Left lung (tissue), 10 donors: ENCODE results near the gene DNTT. TPM values are rescaled to one million over a fixed set of nuclear protein-coding genes. Genes with fewer than 3 reads are reported as not detected.

Source experiments
- ATAC-seq: fragments of 200-7000 bp; cut with Tn5 transposase; one replicate; pipeline ENCODE4 v1.9.1; 2020; ENCODE audit warnings: moderate library complexity
- DNase-seq, 4 donors: peaks; one replicate each; pipeline ENCODE4 v3.0.0-alpha.2; 2013 to 2020
- H3K27ac ChIP-seq, 2 donors: fragments of 200-600 bp; sonication (generic) in 1 of 2; one replicate each; pipeline versions ENCODE4 v1.5.0 to v1.8.0; 2020 to 2021
- H3K27me3 ChIP-seq, 2 donors: fragments of 200-600 bp; sonication (generic) in 1 of 2; one replicate each; pipeline versions ENCODE4 v1.5.0 to v1.8.0; 2020 to 2021
- H3K36me3 ChIP-seq, 2 donors: fragments of 200-600 bp; sonication (generic) in 1 of 2; one replicate each; pipeline versions ENCODE4 v1.5.0 to v1.8.0; 2020 to 2021
- H3K4me1 ChIP-seq, 2 donors: fragments of 200-600 bp; one replicate each; pipeline ENCODE4 v1.8.0; 2021
- H3K4me3 ChIP-seq, 2 donors: fragments of 200-600 bp; sonication (generic) in 1 of 2; one replicate each; pipeline versions ENCODE4 v1.5.0 to v1.8.0; 2020 to 2021; ENCODE audit warnings: mild to moderate bottlenecking in 1 of 2
- H3K9me3 ChIP-seq, 2 donors: fragments of 200-600 bp; sonication (generic) in 1 of 2; one replicate each; pipeline versions ENCODE4 v1.5.0 to v1.8.0; 2020 to 2021
- intact Hi-C, 2 donors: fragments of 100-400 bp; cut with DNase I; formaldehyde crosslinking; loops; one replicate each; pipeline versions ENCODE4 v1.11.2 to v1.14.2; 2022
- polyA plus RNA-seq, 6 donors: library from polyadenylated mRNA; unstranded; fragments of 120-200 nt; gene quantifications; one replicate each; pipeline ENCODE4 v1.2.1, GENCODE V29; 2013; ENCODE audit not compliant: insufficient read length in 6 of 6
- total RNA-seq, 2 donors: library from RNA; stranded (reverse); fragmentation: NEBNext Ultra II Directional; extraction: Animal tissue kit (Norgen Biotek cat#: 25700); gene quantifications; one replicate each; pipeline ENCODE4 v1.2.1, GENCODE V29; 2021
- TF ChIP-seq, protein P1 (sequence below), 2 donors: fragments of 200-600 bp; sonication (generic) in 1 of 2; IDR thresholded peaks; one replicate each; pipeline versions ENCODE4 v1.5.0 to v1.8.0; 2021; ENCODE audit warnings: antibody characterized with exemption in 2 of 2
- donor health status: DM: no; HTN: yes; CAD: no.
- donor health status: DM: no; HTN: no; CAD: no.

DNTT gene
- total and polyA plus RNA-seq, 8 donors = 0.08 to 0.20 (median 0.11) TPM; not detected in 3

DNA sequence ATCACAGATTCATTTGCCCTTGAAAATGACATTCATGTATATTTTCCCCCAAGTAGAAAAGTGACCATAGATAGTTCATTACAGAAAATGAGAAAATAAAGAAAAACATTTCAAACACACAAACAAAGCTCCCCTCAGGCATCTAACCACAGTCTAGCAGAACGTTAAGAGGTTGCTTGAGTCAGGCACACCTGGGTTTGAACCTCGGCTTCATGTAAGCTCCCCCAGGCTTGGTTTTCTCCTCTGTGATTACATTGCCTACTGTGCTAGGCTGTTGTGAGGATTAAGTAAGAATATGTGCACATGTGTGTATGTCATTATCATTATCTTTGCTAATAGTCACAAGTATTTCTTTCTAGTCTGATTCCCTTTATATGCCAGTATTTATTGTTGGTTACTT lies 9.1 kb downstream of the DNTT start:
- TF ChIP-seq, protein P1, sequence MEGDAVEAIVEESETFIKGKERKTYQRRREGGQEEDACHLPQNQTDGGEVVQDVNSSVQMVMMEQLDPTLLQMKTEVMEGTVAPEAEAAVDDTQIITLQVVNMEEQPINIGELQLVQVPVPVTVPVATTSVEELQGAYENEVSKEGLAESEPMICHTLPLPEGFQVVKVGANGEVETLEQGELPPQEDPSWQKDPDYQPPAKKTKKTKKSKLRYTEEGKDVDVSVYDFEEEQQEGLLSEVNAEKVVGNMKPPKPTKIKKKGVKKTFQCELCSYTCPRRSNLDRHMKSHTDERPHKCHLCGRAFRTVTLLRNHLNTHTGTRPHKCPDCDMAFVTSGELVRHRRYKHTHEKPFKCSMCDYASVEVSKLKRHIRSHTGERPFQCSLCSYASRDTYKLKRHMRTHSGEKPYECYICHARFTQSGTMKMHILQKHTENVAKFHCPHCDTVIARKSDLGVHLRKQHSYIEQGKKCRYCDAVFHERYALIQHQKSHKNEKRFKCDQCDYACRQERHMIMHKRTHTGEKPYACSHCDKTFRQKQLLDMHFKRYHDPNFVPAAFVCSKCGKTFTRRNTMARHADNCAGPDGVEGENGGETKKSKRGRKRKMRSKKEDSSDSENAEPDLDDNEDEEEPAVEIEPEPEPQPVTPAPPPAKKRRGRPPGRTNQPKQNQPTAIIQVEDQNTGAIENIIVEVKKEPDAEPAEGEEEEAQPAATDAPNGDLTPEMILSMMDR (IDR thresholded peaks at IDR 0.05) = no peak
- Histone ChIP-seq H3K27me3 (peaks cover 0 to 5% of the 10 kb centered on the region in 2 donors), H3K9me3 (no peaks in the 10 kb centered on the region), H3K4me3 (no peak overlapping the region), H3K27ac (no peak overlapping the region), H3K4me1 (no peaks in the 10 kb centered on the region), H3K36me3 (no peaks in the 10 kb centered on the region)
- DNase-seq (no peak), ATAC-seq (no peak)
- intact Hi-C loops = no loop called here

DNA sequence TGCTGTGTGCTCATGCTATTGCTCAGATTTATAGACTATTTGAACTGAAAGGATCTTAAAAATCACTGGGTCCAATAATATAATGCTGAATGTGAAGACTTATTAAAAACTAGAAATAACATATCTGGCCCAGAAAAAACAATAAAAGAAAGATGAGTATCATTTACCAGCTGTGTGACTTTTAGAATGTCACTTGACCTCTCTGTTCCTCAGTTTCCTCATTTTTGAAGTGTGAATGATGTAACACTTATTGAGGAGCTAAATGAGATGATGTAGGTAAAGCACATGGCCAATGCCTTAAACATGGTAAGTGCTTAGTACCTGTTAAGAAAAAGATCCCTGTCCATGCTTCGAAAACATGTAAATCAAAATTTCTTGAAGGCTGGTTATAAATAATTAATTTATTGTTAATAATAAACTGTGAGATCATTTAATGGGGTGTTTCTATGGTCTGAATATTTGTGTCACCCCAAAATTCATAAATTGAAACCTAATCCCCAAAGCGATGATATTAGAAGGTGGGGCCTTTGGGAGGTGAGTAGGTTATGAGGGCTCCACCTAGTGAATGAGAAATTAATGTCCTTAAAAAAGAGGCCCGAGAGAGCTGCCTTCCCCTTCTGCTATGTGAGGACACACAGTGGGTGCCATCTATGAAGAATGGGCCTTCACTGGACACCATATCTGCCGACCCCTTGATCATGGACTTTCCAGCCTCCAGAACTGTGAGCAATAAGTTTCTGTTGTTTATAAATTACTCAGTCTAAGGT lies 13.0 kb downstream of the DNTT start:
- DNase-seq (no peak), ATAC-seq (no peak)
- intact Hi-C loops = no loop called here
- TF ChIP-seq, protein P1 (IDR thresholded peaks at IDR 0.05) = no peak
- Histone ChIP-seq H3K4me1 (no peaks in the 10 kb centered on the region), H3K9me3 (no peaks in the 10 kb centered on the region), H3K36me3 (no peaks in the 10 kb centered on the region), H3K4me3 (no peak overlapping the region), H3K27ac (no peak overlapping the region), H3K27me3 (peaks cover 0 to 5% of the 10 kb centered on the region in 2 donors)

DNA sequence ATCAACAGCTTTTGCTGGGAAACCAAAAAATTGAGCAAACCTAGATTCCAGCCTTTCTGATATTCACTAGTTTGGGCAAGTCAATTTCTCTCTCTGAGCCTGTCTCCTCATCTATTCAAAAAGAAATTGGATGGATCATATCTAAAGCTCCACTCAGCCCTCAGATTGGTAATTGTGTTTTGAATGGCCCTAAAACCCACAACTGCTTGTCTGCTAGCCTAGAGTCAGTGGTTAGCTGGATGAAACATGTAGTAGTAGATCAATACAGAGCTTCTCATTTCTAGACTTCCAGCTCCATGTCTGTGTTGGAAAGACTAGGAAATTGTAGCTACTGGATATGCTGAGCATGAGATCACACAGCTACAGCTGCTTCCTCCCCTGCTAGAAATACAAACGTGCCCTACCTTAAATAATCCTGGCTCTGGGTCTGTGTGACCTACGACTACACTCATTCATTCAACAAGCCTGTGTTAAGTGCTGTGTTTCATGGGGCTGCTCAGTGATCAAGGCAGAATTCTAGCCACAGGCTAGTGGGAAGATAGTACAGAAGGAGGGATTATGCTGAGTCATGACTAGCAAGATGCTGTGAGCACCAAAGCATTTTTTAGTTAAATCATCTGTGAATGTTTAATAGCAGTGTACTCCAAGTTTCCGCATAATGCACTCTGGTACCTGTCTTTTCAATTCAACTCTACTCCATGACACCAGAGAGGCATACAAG lies 15.7 kb downstream of the DNTT start:
- DNase-seq = no peak
- ATAC-seq = no peak
- Histone ChIP-seq H3K36me3 (no peaks in the 10 kb centered on the region), H3K9me3 (no peaks in the 10 kb centered on the region), H3K27ac (no peak overlapping the region), H3K4me1 (no peaks in the 10 kb centered on the region), H3K27me3 (peaks cover 0 to 3% of the 10 kb centered on the region in 2 donors), H3K4me3 (no peak overlapping the region)
- intact Hi-C loops = no loop called here
- TF ChIP-seq, protein P1 (IDR thresholded peaks at IDR 0.05) = no peak

DNA sequence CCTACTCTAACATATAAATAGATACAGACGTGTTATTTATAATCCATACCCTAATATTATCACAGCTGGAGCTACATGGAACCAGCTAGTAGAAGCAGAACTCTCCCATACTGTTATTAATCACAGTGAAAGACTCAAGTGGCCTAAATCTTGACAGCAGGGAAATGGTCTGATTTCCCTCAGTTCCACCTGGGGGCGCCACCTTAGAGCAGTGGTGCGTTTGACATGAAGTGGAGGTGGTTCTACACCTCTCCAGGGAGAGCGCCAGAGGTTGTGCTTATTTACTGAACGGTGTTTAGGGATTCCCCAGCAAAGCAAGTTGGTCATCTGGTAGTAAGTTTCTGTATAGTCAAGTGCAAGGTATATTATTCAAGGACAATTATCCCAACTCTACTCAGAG lies 17.6 kb downstream of the DNTT start:
- Histone ChIP-seq H3K9me3 (no peaks in the 10 kb centered on the region), H3K4me1 (no peaks in the 10 kb centered on the region), H3K27ac (no peak overlapping the region), H3K27me3 (no peaks in the 10 kb centered on the region), H3K36me3 (no peaks in the 10 kb centered on the region), H3K4me3 (no peak overlapping the region)
- ATAC-seq (no peak), DNase-seq (no peak)
- TF ChIP-seq, protein P1 (IDR thresholded peaks at IDR 0.05) = no peak
- intact Hi-C loops = no loop called here

DNA sequence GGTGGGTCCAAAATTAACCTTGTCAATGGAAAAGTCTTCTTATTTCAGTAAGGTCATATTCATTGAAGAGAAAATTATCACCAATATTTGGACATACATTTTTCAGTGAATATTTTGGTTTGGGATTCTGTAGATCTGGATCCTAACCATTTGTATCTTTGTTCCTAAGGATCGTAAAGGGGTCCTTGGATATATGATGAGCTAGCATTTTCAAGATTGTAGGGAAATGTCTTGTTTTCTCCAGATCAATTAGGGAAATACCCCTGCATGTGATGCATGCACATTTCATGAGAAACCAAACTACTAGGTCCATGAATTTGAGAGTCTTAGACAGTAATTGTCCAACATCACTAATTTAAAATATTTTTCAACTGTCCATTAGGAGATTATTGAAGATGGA lies 18.0 kb downstream of the DNTT start:
- no peaks in the 10 kb centered on the region for H3K36me3 ChIP-seq
- H3K27me3 ChIP-seq = no peaks in the 10 kb centered on the region
- no peak overlapping the region for H3K4me3 ChIP-seq

More for the DNA sequence above, 18.0 kb downstream of the DNTT start:
- Histone ChIP-seq H3K9me3 (no peaks in the 10 kb centered on the region), H3K4me1 (no peaks in the 10 kb centered on the region), H3K27ac (no peak overlapping the region)
- no peak for DNase-seq
- intact Hi-C loops = no loop called here
- ATAC-seq = no peak
- TF ChIP-seq, protein P1 (IDR thresholded peaks at IDR 0.05) = no peak
